K562 (cell line): ENCODE data around the gene ACTR3C. TPM values are rescaled to one million over a fixed set of nuclear protein-coding genes. Genes with fewer than 3 reads are reported as not detected.
"Not testable (repeated sequence)": the region's sequence is repeated elsewhere in the genome, so short reads cannot be mapped to it uniquely, and the experiment has no call there.

Experiments used
- ATF4 ChIP-seq: fragments of 450-650 bp; formaldehyde crosslinking; IDR thresholded peaks from 2 replicates; pipeline ENCODE4 v1.4.0; 2022; ENCODE audit warnings: mild to moderate bottlenecking, moderate library complexity
- BRD9 ChIP-seq: fragments of 450-650 bp; IDR thresholded peaks from 2 replicates; pipeline ENCODE4 v1.6.1; 2018; ENCODE audit warnings: low read depth; ENCODE audit not compliant: partially characterized antibody
- GABPA ChIP-seq: fragments of 200-800 bp; sonication (Bioruptor generic); conservative IDR thresholded peaks from 2 replicates; pipeline ENCODE4 v1.6.1; 2016; ENCODE audit warnings: low read depth, missing genetic modification characterization, missing compliant biosample characterization
- GTF2A2 ChIP-seq: IDR thresholded peaks from 2 replicates; pipeline ENCODE4 v1.6.1; 2016; ENCODE audit warnings: mild to moderate bottlenecking, missing genetic modification characterization, missing compliant biosample characterization
- JUN ChIP-seq, 2 experiments: sonication (generic) in 1 of 2; formaldehyde crosslinking in 1 of 2; IDR thresholded peaks; 2 replicates each; pipeline versions ENCODE4 v1.6.1 to v1.8.0; 2012 to 2022; ENCODE audit warnings: borderline replicate concordance in 2 of 2, mild to moderate bottlenecking in 2 of 2, improper control_type of control experiment in 1 of 2, low read depth in 1 of 2, low read length in 1 of 2, missing genetic modification reagents in 1 of 2
- JUND ChIP-seq, 2 experiments: IDR thresholded peaks; 2 replicates in 1 of 2; 3 replicates in 1 of 2; pipeline ENCODE4 v1.6.1; 2011; ENCODE audit warnings: borderline replicate concordance in 2 of 2, low read depth in 2 of 2, low read length in 2 of 2, improper control_type of control experiment in 1 of 2, missing biosample characterization in 1 of 2, missing genetic modification characterization in 1 of 2, missing genetic modification reagents in 1 of 2
- KHSRP ChIP-seq: fragments of 450-650 bp; IDR thresholded peaks from 2 replicates; pipeline ENCODE4 v1.6.1; 2017
- MGA ChIP-seq: fragments of 450-650 bp; IDR thresholded peaks from 2 replicates; pipeline ENCODE4 v1.6.1; 2016; ENCODE audit warnings: mild to moderate bottlenecking, moderate library complexity
- NFRKB ChIP-seq: fragments of 450-650 bp; IDR thresholded peaks from 2 replicates; pipeline ENCODE4 v1.6.1; 2016; ENCODE audit warnings: low read depth
- SMARCA4 ChIP-seq: fragments of 450-650 bp; IDR thresholded peaks from 2 replicates; pipeline ENCODE4 v1.6.1; 2016
- TAL1 ChIP-seq: fragments of 450-650 bp; IDR thresholded peaks from 2 replicates; pipeline ENCODE4 v1.6.1; 2016; ENCODE audit warnings: mild to moderate bottlenecking
- ZKSCAN3 ChIP-seq: fragments of 250-450 bp; sonication (Bioruptor Pico); IDR thresholded peaks from 2 replicates; pipeline ENCODE4 v1.4.0; 2020
- ZNF23 ChIP-seq: fragments of 250-450 bp; sonication (Bioruptor Pico); IDR thresholded peaks from 2 replicates; pipeline ENCODE4 v1.4.0; 2020; ENCODE audit warnings: mild to moderate bottlenecking
- ZNF324 ChIP-seq: fragments of 250-450 bp; sonication (Bioruptor Pico); IDR thresholded peaks from 2 replicates; pipeline ENCODE4 v1.4.0; 2020; ENCODE audit warnings: mild to moderate bottlenecking
- ZNF444 ChIP-seq: fragments of 250-450 bp; sonication (Bioruptor Pico); IDR thresholded peaks from 2 replicates; pipeline ENCODE4 v1.4.0; 2020; ENCODE audit warnings: mild to moderate bottlenecking, moderate library complexity
- polyA plus RNA-seq, 8 experiments: library from polyadenylated mRNA; depleted of rRNA in 4 of 8; stranded (reverse) in 5 of 8; unstranded in 3 of 8; fragments of >200 nt; fragmentation: Nextera tagmentation in 2 of 8; fragmentation: Illumina TruSeq in 1 of 8; extraction: Ambion mirVana in 2 of 8; extraction: Trizol in 1 of 8; gene quantifications; 2 replicates each; pipeline versions ENCODE4 v1.2.1 to v1.2.3, GENCODE V29; 2011 to 2014; ENCODE audit warnings: inconsistent platforms in 1 of 8, missing spikeins in 1 of 8
- total RNA-seq, 7 experiments: library from RNA; depleted of rRNA in 6 of 7; stranded (reverse); fragments of >200 nt in 6 of 7; fragmentation: Illumina TruSeq in 2 of 7; extraction: Trizol in 2 of 7; gene quantifications; 2 replicates each; pipeline versions ENCODE4 v1.2.1 to v1.2.3, GENCODE V29; 2011 to 2021; ENCODE audit warnings: low replicate concordance in 1 of 7

The ACTR3C gene
- total and polyA plus RNA-seq, 9 of the 15 experiments (the other 6 are each of a cell fraction or from before 2014, with no cell fraction given) = 9.0 to 35.4 (median 13.3) TPM

- TF ChIP-seq JUND (IDR thresholded peaks at IDR 0.05; ENCODE audit: borderline replicate concordance, low read depth, low read length) (peak; percentile 76), JUND (tag; IDR thresholded peaks at IDR 0.05; ENCODE audit: borderline replicate concordance, low read depth, low read length) (peak; percentile 70; the same call in 2 of the 3 replicates), ZNF23 (CRISPR knock-in tag) (0 out of 2 replicates have a peak, but pooled peaks have one; percentile 40), ZNF444 (peak; percentile 79; the same call in 1 of the 2 replicates), ZKSCAN3 (CRISPR knock-in tag) (peak; percentile 66; the same call in 1 of the 2 replicates), GABPA (tag) (peak; percentile 23; the same call in 1 of the 2 replicates), GTF2A2 (0 out of 2 replicates have a peak, but pooled peaks have one; percentile 57), SMARCA4 (0 out of 2 replicates have a peak, but pooled peaks have one; percentile 63), JUN (CRISPR knock-in tag; IDR thresholded peaks at IDR 0.05; ENCODE audit: borderline replicate concordance) (0 out of 2 replicates have a peak, but pooled peaks have one; percentile 23), KHSRP (peak; percentile 45), NFRKB (peak; percentile 75), TAL1 (peak; percentile 3; the same call in 1 of the 2 replicates), MGA (peak; percentile 62; the same call in 1 of the 2 replicates), ZNF324 (CRISPR knock-in tag) (0 out of 2 replicates have a peak, but pooled peaks have one; percentile 20), ATF4 (CRISPR knock-in tag) (peak; percentile 91), BRD9 (peak; percentile 52)
- not testable (repeated sequence) for TF ChIP-seq JUN (IDR thresholded peaks at IDR 0.05; ENCODE audit: borderline replicate concordance, low read depth, low read length)
Observed at GRCh38 chr7:150312649-150313366, 10.5 kb downstream of the ACTR3C start (continued).
